ENCODE results near the gene ASB2.

Gene ASB2

GRCh38 chr14:93951635-93952540, 24.5 kb downstream of the ASB2 start:
- TF ChIP-seq, protein P1, sequence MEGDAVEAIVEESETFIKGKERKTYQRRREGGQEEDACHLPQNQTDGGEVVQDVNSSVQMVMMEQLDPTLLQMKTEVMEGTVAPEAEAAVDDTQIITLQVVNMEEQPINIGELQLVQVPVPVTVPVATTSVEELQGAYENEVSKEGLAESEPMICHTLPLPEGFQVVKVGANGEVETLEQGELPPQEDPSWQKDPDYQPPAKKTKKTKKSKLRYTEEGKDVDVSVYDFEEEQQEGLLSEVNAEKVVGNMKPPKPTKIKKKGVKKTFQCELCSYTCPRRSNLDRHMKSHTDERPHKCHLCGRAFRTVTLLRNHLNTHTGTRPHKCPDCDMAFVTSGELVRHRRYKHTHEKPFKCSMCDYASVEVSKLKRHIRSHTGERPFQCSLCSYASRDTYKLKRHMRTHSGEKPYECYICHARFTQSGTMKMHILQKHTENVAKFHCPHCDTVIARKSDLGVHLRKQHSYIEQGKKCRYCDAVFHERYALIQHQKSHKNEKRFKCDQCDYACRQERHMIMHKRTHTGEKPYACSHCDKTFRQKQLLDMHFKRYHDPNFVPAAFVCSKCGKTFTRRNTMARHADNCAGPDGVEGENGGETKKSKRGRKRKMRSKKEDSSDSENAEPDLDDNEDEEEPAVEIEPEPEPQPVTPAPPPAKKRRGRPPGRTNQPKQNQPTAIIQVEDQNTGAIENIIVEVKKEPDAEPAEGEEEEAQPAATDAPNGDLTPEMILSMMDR (IDR thresholded peaks at IDR 0.05; ENCODE audit: control insufficient read depth, extremely low read depth, insufficient read depth): no peak
- DNase-seq (ENCODE audit: low read depth): no peak

GRCh38 chr14:93950948-93951634, 25.3 kb downstream of the ASB2 start:
- DNase-seq (ENCODE audit: low read depth): no peak
- TF ChIP-seq, protein P1 (IDR thresholded peaks at IDR 0.05; ENCODE audit: control insufficient read depth, extremely low read depth, insufficient read depth): no peak

More at GRCh38 chr14:93951635-93952540, 24.5 kb downstream of the ASB2 start:
- H3K4me3 ChIP-seq (ENCODE audit: low read depth, low read length): no peak overlapping the region

DNA sequence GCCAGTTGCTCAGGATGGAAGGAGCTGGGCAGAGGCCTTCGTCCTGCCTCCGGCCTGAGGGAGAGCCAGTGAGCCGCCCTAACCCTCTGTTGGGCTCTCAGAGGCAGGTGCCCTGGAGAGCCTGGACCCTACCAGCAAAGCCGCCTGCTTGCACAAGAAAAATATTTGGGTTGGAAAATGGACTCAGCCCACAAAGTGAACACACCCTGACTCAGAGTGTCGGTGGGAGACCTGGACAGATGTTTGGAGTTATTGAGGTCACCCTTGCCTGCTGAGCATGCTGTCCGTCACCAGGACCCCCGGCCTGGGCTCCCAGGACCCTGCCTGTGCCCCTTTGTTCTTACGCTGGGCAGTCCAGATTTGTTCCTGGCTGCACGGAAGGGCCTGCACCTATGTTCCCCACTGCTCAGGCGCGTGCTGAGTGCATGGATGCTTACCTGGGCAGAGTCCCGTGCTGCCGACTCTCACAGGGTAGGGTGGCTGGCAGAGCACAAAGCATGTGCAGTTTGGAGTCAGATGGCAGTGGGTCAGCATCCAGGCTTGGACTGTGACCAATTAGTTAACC, 26.8 kb downstream of the ASB2 start:
- no peak overlapping the region for H3K4me3 ChIP-seq (ENCODE audit: low read depth, low read length)
- TF ChIP-seq, protein P1 (IDR thresholded peaks at IDR 0.05; ENCODE audit: control insufficient read depth, extremely low read depth, insufficient read depth): no peak
- no peak for DNase-seq (ENCODE audit: low read depth)

More at GRCh38 chr14:93950948-93951634, 25.3 kb downstream of the ASB2 start:
- H3K4me3 ChIP-seq (ENCODE audit: low read depth, low read length): no peak overlapping the region

- TF ChIP-seq, protein P1 (IDR thresholded peaks at IDR 0.05; ENCODE audit: control insufficient read depth, extremely low read depth, insufficient read depth): no peak
- no peak for DNase-seq (ENCODE audit: low read depth)
- H3K4me3 ChIP-seq (ENCODE audit: low read depth, low read length): no peak overlapping the region
Measured at GRCh38 chr14:93947282-93947681, 29.1 kb downstream of the ASB2 start.

GRCh38 chr14:93946541-93947090, 29.8 kb downstream of the ASB2 start:
- TF ChIP-seq, protein P1 (IDR thresholded peaks at IDR 0.05; ENCODE audit: control insufficient read depth, extremely low read depth, insufficient read depth): no peak
- H3K4me3 ChIP-seq (ENCODE audit: low read depth, low read length): no peak overlapping the region
- DNase-seq (ENCODE audit: low read depth): no peak

GRCh38 chr14:93946104-93946503, 30.3 kb downstream of the ASB2 start:
- no peak overlapping the region for H3K4me3 ChIP-seq (ENCODE audit: low read depth, low read length)
- no peak for DNase-seq (ENCODE audit: low read depth)
- TF ChIP-seq, protein P1 (IDR thresholded peaks at IDR 0.05; ENCODE audit: control insufficient read depth, extremely low read depth, insufficient read depth): no peak

All from LNCaP clone FGC (cell line).